HL-60 (cell line): ENCODE measurements around the gene ZNF48.

ENCODE experiments used
- DNase-seq, 2 experiments: peaks; one replicate each; pipeline ENCODE4 v3.0.0-alpha.2; 2010 to 2020; ENCODE audit warnings: low read depth in 1 of 2, low spot score in 1 of 2
- H3K27ac ChIP-seq: fragments of 250-450 bp; sonication (Bioruptor Pico); replicated peaks from 2 replicates; pipeline ENCODE4 v1.5.1; 2020; ENCODE audit warnings: mild to moderate bottlenecking, moderate library complexity
- H3K27me3 ChIP-seq: fragments of 250-450 bp; sonication (Bioruptor Pico); 2 replicates; pipeline ENCODE4 v1.5.1; 2021; ENCODE audit warnings: mild to moderate bottlenecking, moderate library complexity; ENCODE audit not compliant: insufficient read depth, poor library complexity, severe bottlenecking
- H3K4me3 ChIP-seq: replicated peaks from 2 replicates; pipeline ENCODE4 v1.5.1; 2011; ENCODE audit warnings: mild to moderate bottlenecking, control low read depth, low read length; ENCODE audit not compliant: insufficient read depth
- CTCF ChIP-seq: IDR thresholded peaks from one replicate; pipeline ENCODE4 v1.5.1; 2011; ENCODE audit warnings: low read length, control low read depth, inconsistent platforms; ENCODE audit not compliant: insufficient read depth
- GABPA ChIP-seq: IDR thresholded peaks from 2 replicates; pipeline ENCODE4 v1.6.1; 2012; ENCODE audit warnings: low read depth
- POLR2AphosphoS5 ChIP-seq: IDR thresholded peaks from 2 replicates; pipeline ENCODE4 v1.6.1; 2012; ENCODE audit warnings: low read depth
- REST ChIP-seq: IDR thresholded peaks from 2 replicates; pipeline ENCODE4 v1.6.1; 2012; ENCODE audit warnings: low read depth; ENCODE audit not compliant: insufficient replicate concordance
- SPI1 ChIP-seq: IDR thresholded peaks from 2 replicates; pipeline ENCODE4 v1.6.1; 2012; ENCODE audit warnings: low read depth, mild to moderate bottlenecking, borderline replicate concordance

The ZNF48 gene

GRCh38 chr16:30447512-30448226 lies 52.4 kb downstream of the ZNF48 start:
- no peak for TF ChIP-seq REST
- no peak; the same call in 1 of the 2 replicates for TF ChIP-seq SPI1
- no peak for TF ChIP-seq GABPA
- TF ChIP-seq POLR2AphosphoS5 = no peak
- TF ChIP-seq CTCF = no peak
- no peak overlapping the region for H3K27ac ChIP-seq
- no peak for DNase-seq
- H3K27me3 ChIP-seq = no peaks in the 10 kb centered on the region
- H3K4me3 ChIP-seq = no peak overlapping the region

- no peaks in the 10 kb centered on the region for H3K27me3 ChIP-seq
- DNase-seq = no peak
- H3K4me3 ChIP-seq = no peak overlapping the region
- TF ChIP-seq GABPA (no peak), POLR2AphosphoS5 (no peak), SPI1 (no peak), REST (no peak), CTCF (no peak)
- no peak overlapping the region for H3K27ac ChIP-seq
Observed at GRCh38 chr16:30449116-30449435, 53.9 kb downstream of the ZNF48 start.
